Globus pallidus (tissue), 1 donor: Measurements from ENCODE around the gene DGUOK.
"Not testable (repeated sequence)": the region's sequence is repeated elsewhere in the genome, so short reads cannot be mapped to it uniquely, and the experiment has no call there.

Experiments used
- DNase-seq: peaks from one replicate; pipeline ENCODE4 v3.0.0-alpha.2; 2015; ENCODE audit warnings: low spot score

DGUOK gene

DNA sequence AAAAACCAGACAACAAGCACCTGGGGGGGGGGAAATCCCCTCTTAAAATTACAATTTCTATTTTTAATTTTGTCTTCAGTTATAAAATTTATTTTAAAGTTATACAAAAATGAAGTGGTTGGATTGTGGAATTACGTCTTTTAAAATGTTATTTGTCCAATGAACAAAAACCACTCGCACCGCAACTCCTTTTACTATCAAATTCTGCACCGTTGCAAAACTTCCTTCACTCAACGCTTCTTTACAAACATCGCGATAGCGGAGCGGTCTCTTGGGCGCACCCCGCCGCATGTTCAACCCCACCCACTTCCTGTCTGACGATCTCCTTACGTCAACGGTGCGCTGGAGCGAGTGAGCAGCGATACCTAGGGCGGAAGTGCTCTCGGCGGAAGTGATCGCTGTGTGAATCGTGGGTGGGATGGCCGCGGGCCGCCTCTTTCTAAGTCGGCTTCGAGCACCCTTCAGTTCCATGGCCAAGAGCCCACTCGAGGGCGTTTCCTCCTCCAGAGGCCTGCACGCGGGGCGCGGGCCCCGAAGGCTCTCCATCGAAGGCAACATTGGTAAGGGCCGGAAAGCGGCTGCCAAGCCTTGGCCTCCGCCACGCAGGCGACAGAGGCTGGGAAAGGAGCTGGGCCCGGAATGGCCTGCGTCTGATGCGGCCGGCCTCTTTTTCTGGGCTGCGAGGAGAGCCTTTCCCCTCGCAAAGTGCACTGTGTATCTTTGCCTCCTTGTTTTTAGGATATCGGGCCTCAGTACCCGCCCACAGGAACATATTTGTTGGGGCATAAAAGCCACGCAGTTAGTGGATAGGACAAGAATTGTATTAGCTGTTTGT is at the start of gene DGUOK:
Gene DGUOK (plus strand): TSS at position 388 of the 835 bp plus-strand sequence. CDS start 31 bp downstream, at position 419.
- DNase-seq = peak; percentile 97

DNA sequence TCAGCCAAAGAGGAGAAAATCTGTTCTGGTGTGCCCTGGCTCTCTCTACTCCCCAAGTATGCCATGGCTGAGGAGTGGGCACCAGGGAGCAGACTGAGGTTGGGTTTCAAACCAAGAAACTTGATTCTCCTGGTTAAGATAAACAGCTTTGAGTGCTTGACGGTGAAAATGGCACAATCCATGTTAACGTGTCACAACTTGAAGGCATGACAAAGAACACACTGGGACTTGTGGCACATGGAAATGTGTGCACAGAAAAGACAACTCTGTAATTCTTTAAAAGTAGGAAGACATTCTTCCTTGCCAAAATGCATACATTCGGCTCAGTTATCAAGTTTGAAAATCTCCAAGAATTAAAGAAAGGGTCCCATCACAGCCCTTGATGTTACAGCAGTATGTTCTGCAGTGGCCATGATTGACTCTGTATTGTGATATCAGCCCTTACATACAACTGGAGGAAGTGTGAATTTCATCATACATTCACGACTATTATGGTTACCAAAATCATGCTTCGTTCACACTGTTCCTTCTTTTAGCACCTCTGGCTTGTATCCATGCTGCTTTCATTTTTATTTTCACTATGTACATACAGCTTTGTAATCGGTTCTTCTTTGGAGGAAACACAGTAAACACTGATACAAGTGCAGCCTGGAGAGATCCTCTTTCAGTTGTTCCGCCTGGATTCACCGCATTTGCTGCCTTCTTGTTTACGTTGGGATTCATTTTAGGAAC is 49.4 kb upstream of the DGUOK start:
- DNase-seq = peak; percentile 13

DNA sequence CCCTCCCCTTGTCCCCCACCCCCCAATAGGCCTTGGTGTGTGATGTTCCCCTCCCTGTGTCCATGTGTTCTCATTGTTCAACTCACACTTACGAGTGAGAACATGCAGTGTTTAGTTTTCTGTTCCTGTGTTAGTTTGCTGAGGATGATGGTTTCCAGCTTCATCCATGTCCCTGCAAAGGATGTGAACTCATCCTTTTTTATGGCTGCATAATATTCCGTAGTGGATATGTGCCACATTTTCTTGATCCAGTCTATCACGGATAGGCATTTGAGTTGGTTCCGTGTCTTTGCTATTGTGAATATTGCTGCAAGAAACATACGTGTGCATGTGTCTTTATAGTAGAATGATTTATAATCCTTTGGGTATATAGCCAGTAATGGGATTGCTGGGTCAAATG is 48.7 kb upstream of the DGUOK start:
- DNase-seq = not testable (repeated sequence)

DNA sequence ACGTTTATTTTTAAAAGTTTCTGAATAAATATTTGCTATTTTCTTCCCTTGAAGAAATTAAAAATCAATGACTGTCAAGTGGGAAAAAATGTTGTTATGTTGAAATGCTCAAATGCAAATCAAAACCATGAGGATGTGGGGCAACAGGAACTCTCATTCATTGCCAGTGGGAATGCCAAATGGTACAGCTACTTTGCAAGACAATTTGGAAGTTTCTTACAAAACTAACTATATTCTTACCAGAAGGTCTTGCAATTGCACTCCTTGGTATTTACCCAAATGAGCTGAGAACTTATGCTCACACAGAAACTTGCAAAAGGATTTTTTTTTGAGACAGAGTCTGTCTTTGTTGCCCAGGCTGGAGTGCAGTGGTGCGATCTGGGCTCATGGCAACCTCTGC is 41.3 kb upstream of the DGUOK start:
- DNase-seq = no peak

DNA sequence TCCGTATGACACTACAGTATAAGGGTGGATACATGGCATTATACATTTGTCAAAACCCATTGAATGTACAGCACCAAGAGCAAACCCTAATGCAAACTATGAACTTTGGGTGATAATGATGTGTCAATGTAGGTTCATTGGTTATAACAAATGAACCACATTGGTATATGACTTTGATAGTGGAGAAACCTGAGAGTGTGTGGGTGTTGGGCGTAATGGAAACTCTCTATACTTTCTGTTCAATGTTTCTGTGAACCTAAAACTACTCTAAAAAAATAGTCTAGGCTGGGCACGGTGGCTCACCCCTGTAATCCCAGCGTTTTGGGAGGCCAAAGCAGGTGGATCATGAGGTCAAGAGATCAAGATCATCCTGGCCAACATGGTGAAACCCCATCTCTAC is 40.3 kb upstream of the DGUOK start:
- no peak for DNase-seq

DNA sequence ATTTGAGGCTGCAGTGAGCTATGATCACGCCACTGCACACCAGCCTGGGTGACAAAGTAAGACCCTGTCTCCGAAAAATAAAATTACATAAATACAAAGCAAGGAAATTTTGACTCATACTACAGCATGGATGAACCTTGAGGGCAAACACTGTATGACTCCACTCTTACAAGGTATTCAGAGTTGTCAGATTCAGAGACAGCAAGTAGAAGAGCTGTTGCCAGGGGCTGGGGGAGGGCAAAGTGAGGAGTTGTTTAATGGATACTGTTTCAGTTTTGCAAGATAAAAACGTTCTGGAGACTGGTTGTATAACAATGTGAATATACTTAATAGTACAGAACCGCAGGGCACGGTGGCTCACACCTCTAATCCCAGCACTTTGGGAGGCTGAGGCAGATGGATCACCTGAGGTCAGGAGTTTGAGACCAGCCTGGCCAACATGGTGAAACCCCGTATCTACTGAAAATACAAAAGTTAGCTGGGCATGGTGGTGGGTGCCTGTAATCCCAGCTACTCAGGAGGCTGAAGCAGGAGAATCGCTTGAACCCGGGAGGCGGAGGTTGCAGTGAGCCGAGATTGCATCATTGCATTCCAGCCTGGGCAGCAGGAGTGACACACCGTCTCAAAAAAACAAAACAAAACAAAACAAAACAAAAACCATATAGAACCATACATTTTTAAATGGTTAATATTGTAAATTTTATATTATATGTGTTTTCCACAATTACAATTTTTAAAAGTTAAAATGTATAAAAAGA is 38.9 kb upstream of the DGUOK start:
- DNase-seq = not testable (repeated sequence)

DNA sequence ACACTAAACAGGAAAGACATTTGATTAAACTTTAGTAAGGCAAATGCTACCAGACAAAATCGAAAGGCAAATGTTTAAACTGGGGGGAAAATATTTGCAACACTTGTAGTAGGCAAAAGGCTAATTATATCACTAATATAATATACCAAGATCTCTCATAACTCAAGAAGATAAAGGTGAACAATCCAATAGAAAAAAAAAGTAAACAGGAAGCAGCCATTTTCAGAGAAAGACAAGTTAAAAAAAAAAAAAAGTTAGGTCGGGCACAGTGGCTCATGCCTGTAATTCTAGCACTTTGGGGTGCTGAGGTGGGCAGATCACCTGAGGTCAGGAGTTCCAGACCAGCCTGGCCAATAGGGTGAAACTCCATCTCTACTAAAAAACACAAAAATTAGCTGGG is 38.3 kb upstream of the DGUOK start:
- DNase-seq = no peak

DNA sequence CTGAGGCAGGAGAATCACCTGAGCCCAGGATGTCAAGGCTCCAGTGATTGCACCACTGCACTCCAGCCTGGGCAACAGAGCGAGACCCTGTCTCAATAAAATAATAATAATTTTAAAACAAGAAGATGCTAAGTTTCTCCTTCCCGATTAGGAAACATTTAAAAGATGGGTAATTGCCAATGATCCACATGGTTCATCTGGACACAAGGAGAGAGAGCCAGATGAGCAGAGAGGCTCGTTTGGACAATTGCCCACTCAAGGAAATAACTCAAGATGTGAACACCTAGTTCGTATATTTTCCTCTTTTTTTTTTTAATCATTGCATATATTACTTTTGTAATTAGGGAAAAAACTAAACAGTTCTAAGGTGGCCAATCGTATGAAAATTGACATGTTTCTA is 37.5 kb upstream of the DGUOK start:
- DNase-seq = no peak

DNA sequence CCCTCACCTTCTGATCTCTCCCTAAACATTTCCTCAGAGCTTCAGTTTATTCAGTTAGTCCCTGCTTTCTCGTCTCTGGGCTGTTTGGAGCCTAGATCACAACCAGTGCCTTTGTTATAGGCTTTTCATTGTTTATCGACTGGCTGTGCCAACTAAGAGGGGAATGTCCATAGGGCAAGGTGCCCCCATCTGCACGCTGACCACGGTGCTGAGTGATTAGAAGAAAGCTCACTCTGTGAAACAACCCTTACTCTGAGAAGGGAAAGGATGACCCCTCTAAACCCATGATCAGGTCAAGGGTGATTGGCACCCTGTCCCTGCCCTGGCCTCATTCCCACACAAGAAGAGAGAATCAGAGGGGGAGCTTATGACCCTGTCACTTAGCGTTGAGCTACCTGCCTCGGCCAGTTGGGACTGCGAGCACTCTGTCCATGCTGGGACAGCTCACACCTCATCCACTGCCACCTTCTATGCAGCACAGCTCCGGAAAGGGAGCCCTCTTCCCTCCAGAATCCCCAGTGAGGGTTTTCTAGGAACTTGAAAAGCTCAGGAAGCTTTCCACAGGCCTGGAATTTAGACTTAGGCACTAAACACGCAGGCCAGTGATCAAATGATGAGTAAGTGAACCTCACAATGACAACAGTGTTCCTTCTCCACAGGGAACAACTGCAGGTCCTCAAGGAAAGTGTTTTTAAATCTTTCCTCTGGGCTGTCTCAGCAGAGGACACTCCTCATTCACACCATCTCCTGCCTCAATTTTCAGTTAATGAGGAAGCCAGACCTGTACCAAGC is 36.2 kb upstream of the DGUOK start:
- DNase-seq = no peak

DNA sequence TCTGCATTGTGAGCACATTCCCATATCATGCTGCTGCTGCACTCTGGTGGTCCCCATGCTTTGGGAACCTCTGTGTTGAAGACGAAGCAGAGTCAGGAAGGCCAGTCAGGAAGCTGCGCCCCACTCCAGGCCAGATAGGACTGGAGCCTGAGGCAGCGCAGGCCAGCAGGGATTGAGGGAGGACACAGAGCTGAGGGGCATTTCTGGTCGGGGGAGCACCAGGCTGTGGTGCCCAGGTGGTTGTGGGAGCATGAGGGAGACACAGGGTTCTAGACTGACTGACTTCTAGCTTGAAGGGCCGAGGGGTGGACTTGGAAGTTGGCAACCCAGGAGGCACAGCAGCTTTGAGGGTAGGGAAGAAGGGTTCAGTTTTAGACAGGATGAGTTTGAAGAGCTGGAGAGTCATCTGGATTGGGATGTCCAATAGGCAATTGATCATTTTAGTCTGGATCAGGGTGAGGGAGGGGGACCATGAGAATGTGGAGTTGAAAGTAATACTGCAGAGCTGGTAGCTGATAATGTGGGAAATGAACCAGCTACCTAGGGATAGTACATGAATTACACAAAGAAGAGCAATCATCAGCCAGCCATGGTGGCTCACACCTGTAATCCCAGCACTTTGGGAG is 35.3 kb upstream of the DGUOK start:
- no peak for DNase-seq

DNA sequence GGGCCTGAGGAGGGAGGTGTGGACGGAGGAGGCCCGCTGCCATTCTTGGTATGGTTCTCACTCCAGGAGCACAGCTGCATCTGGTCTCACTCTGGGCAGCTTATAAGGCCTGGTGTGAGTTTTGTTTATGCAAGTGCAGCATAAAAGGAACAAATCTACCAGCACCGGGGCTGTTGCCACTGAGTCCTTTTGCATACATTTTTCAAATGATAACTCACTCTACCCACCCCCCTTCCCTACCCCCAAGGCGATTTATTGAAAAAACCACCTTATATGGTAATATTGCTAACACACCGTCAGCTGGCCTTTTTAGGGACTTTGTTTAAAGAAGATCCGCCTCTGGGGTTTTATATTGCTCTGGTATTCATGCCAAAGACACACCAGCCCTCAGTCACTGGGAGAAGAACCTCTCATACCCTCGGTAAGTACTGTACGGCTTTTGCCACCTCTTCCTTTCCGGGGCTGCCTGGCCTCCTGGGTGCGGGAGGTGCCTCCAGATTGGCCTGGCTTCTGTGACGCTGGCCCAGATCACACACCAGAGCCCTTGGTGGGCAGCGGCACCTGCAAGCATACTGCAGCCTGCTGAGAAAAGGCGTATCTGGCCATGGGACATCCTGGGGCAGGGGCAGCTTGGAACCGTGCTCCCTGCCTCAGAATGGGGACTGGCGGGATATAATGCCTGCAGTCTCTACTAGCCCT is 33.9 kb upstream of the DGUOK start, which contains the start of gene ACTG2:
Gene ACTG2 (plus strand): TSS at position 378 of the 699 bp plus-strand sequence. CDS start 8,304 bp downstream, outside the sequence.
- DNase-seq = no peak

DNA sequence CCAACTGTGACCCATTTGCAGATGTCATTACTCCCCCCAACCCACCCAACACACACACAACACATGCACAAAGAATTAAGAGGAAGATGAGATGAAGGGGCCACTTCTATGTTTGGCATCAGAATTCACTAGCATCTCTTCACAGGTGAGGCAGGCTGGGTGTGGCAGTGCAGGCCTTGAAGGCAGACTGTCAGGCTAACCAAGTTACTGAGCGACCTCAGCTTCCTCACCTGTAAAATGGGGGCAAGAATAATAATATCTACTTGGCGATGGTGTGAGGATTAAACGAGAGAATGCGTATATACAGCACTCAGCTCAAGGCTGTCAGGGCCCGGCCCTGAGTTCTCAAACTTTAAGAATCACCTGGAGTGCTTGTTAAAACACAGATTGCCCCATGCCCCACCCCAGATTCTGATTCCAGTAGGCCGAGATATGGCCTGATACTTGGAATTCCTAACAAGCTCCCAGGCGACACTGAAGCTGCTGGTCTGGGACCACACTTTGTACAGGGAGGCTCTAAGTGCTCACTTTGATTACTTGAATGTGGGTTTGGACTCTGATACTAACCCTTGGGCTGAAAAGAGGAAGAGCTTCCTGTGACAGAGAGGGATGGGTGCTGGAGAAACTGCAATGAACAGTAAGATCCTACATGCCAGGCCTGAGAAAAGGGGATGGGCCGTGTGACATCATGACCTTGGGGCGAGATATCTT is 32.8 kb upstream of the DGUOK start:
- DNase-seq = no peak

DNA sequence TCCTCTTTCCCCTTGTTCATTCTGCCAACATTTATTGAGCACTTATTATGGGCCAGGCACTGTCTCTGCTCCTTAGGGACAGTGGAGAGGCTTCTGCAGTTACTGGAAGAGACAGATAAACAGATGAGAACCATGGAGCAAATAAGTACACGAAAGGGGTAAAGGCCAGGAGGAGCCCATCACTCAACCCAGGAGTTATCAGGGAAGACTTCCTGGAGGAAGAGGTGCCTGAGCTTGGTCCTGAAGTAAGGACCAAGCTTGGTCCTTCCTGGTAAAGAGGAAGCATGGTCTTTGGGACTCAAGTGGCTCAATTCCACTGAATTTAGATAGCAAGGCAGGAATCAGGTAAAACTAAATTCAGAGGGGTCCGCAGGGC is 32.2 kb upstream of the DGUOK start:
- DNase-seq = no peak

DNA sequence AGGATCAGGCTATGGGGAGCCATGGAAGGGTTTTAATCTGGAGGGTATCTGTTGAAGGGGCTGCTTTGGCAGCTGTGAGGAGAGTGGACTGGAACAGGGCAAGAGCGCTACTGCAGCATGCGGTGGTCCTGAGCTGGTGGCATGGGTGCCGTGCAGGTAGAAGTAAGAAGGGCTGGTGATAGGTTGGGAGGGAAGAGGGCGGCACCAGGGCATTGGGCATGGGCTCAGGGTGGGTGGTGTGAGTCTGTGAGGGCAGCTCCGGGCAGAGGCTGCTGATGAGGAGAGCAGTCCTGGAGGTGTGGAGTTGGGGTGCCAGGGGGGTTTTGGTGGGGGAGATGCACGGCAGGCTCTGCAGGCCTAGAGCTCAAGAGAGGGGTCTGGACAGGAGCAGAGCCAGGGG is 31.8 kb upstream of the DGUOK start:
- DNase-seq = no peak

DNA sequence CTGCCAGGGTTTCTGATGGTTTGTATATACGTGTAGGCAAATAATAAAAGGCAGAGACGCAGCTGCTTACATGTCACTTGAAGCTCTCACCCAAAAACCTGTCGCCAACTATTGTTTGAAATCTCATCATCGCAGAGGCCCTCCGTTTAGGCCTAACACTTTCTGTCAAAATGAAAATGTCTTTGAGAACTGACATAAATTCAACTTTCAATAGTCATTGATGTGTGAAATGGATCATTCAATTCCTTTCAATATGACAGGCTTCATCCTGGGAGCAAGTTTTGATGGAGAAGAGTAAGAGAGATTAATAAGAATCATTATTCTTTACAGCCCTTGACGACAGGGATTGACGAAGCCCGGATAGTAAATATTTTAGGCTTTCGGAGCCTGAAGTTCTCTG is 31.2 kb upstream of the DGUOK start:
- no peak for DNase-seq

DNA sequence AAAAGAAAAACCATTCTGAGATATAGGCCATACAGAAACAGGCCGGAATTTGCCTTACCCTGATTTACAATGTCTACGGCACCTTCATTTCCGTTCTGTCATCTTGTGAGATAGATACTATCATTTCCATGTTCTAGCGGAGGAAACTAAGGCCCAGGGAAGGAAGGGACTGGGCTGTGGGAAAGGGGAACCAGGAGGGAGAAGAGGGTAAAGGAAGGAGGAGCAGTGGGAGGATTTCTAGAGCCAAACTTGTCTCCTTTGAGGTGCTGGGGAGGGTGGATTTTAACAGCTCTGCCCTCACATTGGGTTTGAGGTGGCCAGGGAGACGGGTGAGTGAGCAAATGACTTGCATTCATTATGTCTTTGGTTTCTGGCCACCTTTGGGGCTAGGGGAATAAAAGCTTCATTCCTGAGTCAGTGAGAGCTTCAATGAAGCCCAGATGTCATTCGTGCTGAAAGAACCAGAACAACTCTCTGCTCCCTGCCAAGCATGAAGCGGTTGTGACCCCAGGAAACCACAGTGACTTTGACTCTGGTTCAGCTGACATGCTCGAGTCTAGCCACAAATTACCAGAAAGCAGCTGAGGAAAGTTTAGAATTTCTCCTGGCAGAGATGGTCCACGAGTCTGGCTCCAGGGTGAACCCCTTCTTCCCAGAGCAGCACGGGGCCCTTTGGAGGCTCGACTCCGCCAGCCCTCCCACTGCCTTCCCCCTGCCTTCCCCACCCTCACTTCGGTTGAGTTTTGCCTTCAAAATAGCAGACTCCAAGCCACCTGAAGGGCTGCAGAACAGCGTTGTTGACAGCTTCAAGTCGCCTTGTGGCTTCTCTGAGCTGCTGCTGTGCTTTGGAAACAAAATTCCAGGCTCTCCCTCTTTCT is 30.1 kb upstream of the DGUOK start:
- DNase-seq = no peak

DNA sequence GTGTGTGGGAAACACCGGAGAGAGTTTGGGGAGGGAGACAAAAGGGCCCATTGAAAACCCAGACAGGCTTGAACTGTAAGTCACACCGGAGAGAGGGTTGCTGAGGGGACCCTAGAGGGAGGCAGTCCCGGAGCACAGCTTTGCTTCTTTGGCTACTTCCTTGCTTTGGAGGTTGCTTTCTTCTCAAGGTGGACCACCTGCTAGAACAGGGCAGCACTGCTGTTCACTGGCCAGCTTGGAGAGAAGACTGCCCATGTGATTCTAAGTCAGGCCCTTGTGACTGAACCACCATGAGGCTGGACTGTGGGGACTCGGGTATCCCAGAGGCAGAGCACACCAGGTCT is 29.5 kb upstream of the DGUOK start:
- no peak for DNase-seq

DNA sequence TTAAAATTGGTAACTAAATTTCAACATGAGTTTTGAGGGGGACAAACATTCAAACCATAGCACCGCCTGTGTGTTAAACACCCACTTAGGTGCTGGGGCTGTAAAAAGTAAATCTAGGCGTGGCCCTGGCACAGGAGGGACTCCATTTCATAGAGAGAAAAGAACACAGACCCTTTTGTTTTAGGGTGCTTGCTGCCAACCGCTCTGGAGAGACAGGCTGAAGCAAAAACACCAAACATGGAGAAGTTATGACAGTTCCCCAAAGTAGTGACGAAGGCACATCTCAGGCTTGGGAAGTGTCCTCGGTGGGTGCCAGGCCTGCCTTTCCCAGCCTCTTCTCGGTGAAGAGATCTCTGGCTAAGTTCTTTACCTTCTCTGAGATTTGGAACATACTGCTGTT is 28.7 kb upstream of the DGUOK start:
- DNase-seq = no peak

DNA sequence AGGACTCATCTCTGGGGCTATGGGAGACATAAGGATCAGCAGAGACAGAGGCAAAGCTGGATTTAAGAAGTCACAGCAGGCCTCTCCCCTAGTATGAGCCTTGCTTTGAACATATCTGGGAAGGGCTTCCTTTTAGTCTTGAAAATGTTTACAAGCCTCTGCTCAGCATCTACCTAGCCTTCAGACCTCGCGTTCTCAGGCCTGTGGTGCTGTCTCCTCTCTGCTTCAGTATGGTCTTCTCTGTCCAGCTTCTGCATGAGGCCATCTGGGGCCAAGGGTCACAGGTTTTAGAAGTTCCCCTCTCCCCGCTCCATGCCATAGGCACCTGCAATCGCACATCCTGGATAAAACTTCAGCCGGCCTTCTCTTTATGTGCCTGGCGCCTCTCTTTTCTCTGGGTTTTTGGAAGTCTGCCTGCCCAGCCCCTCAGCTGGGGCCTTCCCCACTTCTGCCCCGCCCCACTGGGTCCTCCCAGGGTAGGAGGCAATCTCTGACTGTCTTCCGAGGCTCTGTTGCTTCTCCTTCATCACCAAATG is 26.8 kb upstream of the DGUOK start:
- DNase-seq = no peak
